CD14-positive monocyte (primary cell): ENCODE data around the gene FNDC3A. TPM values are rescaled to one million over a fixed set of nuclear protein-coding genes. Genes with fewer than 3 reads are reported as not detected.
A peak's percentile ranks its signal among the peaks of the same experiment; 100 is the strongest.

Experiments
- DNase-seq, 3 donors: peaks; one replicate each; pipeline ENCODE4 v3.0.0-alpha.2; 2011 to 2022
- H2AFZ ChIP-seq: 2 replicates; pipeline ENCODE4 v1.6.0; 2012; ENCODE audit warnings: mild to moderate bottlenecking, low read depth, low read length, inconsistent platforms; ENCODE audit not compliant: insufficient read depth, poor library complexity, severe bottlenecking
- H3K27ac ChIP-seq, 2 donors: 1 replicate in 1 of 2; 2 replicates in 1 of 2; pipeline ENCODE4 v1.5.1; 2012 to 2013; ENCODE audit warnings: low read length in 2 of 2, control low read depth in 1 of 2, inconsistent platforms in 1 of 2, low read depth in 1 of 2, mild to moderate bottlenecking in 1 of 2
- H3K27me3 ChIP-seq, 2 donors: one replicate each; pipeline versions ENCODE4 v1.6.0 to v1.6.1; 2011 to 2013; ENCODE audit warnings: low read length in 2 of 2; ENCODE audit not compliant: control insufficient read depth in 2 of 2, insufficient read depth in 2 of 2
- H3K36me3 ChIP-seq, 2 donors: replicated peaks in 1 of 2; 1 replicate in 1 of 2; 2 replicates in 1 of 2; pipeline versions ENCODE4 v1.5.1 to v1.6.1; 2012 to 2013; ENCODE audit warnings: low read length in 2 of 2, control low read depth in 1 of 2, inconsistent platforms in 1 of 2, mild to moderate bottlenecking in 1 of 2; ENCODE audit not compliant: insufficient read depth in 2 of 2, control insufficient read depth in 1 of 2
- H3K4me1 ChIP-seq, 2 donors: 1 replicate in 1 of 2; 2 replicates in 1 of 2; pipeline versions ENCODE4 v1.5.1 to v1.6.1; 2012 to 2013; ENCODE audit warnings: low read length in 2 of 2, control low read depth in 1 of 2, inconsistent platforms in 1 of 2, mild to moderate bottlenecking in 1 of 2, moderate library complexity in 1 of 2; ENCODE audit not compliant: insufficient read depth in 2 of 2, control insufficient read depth in 1 of 2
- H3K4me2 ChIP-seq: replicated peaks from 2 replicates; pipeline ENCODE3; 2012; ENCODE audit warnings: low read length, moderate library complexity, mild to moderate bottlenecking; ENCODE audit not compliant: poor library complexity, severe bottlenecking; ENCODE audit errors: extremely low read depth
- H3K4me3 ChIP-seq, 3 experiments: fragments of 200-600 bp in 1 of 3; sonication (generic) in 1 of 3; replicated peaks in 1 of 3; 1 replicate in 2 of 3; 2 replicates in 1 of 3; pipeline ENCODE4 v1.5.1; 2011 to 2013; ENCODE audit warnings: low read length in 3 of 3, mild to moderate bottlenecking in 3 of 3, control low read depth in 2 of 3, low read depth in 2 of 3, inconsistent platforms in 1 of 3, moderate library complexity in 1 of 3
- H3K79me2 ChIP-seq: 2 replicates; pipeline ENCODE4 v1.6.0; 2012; ENCODE audit warnings: mild to moderate bottlenecking, control low read depth, inconsistent platforms, low read length, moderate library complexity; ENCODE audit not compliant: insufficient read depth
- H3K9ac ChIP-seq: 2 replicates; pipeline ENCODE4 v1.6.0; 2017; ENCODE audit warnings: low read length, mild to moderate bottlenecking; ENCODE audit not compliant: insufficient read depth, poor library complexity, severe bottlenecking
- H3K9me3 ChIP-seq, 2 donors: replicated peaks in 1 of 2; 1 replicate in 1 of 2; 2 replicates in 1 of 2; pipeline versions ENCODE4 v1.5.1 to v1.6.1; 2012 to 2013; ENCODE audit warnings: low read length in 2 of 2, control low read depth in 1 of 2; ENCODE audit not compliant: control insufficient read depth in 1 of 2, insufficient read depth in 1 of 2
- H4K20me1 ChIP-seq: 2 replicates; pipeline ENCODE4 v1.6.0; 2012; ENCODE audit warnings: mild to moderate bottlenecking, low read length, control low read depth, moderate library complexity; ENCODE audit not compliant: insufficient read depth
- H3K27ac Mint-ChIP-seq, 7 donors: one replicate each; pipeline ENCODE4 v1.8.0; 2020; ENCODE audit warnings: mild to moderate bottlenecking in 7 of 7, mixed read lengths in 7 of 7, moderate library complexity in 6 of 7, inconsistent platforms in 2 of 7
- H3K27me3 Mint-ChIP-seq, 3 donors: one replicate each; pipeline ENCODE4 v1.8.0; 2021 to 2022; ENCODE audit warnings: low read depth in 3 of 3, mild to moderate bottlenecking in 3 of 3, mixed read lengths in 3 of 3, moderate library complexity in 3 of 3, inconsistent platforms in 1 of 3
- H3K36me3 Mint-ChIP-seq, 2 donors: one replicate each; pipeline ENCODE4 v1.8.0; 2020; ENCODE audit warnings: mixed read lengths in 2 of 2, inconsistent platforms in 1 of 2, mild to moderate bottlenecking in 1 of 2
- H3K4me1 Mint-ChIP-seq: one replicate; pipeline ENCODE4 v1.8.0; 2020; ENCODE audit warnings: mild to moderate bottlenecking, mixed read lengths
- H3K4me3 Mint-ChIP-seq, 2 donors: one replicate each; pipeline ENCODE4 v1.8.0; 2020; ENCODE audit warnings: mild to moderate bottlenecking in 2 of 2, mixed read lengths in 2 of 2, moderate library complexity in 1 of 2
- H3K9me3 Mint-ChIP-seq, 7 donors: one replicate each; pipeline ENCODE4 v1.8.0; 2020 to 2022; ENCODE audit warnings: mixed read lengths in 7 of 7, mild to moderate bottlenecking in 6 of 7, moderate library complexity in 6 of 7, inconsistent platforms in 2 of 7
- WGBS: methylation state at CpG from one replicate; pipeline ENCODE4 v1.1.5; 2013; ENCODE audit warnings: missing lambda C conversion rate; ENCODE audit not compliant: insufficient coverage; 5-methylcytosine and 5-hydroxymethylcytosine counted together
- intact Hi-C, 2 donors: fragments of 100-400 bp; cut with micrococcal nuclease; formaldehyde crosslinking; loops; one replicate each; pipeline versions ENCODE4 v1.15.0 to v1.15.1; 2023
- polyA plus RNA-seq, 3 donors: library from polyadenylated mRNA; depleted of rRNA in 1 of 3; unstranded in 2 of 3; stranded (reverse) in 1 of 3; fragments of 300-500 nt in 2 of 3; fragments of >200 nt in 1 of 3; fragmentation: Illumina TruSeq in 2 of 3; gene quantifications; 1 replicate in 2 of 3; 2 replicates in 1 of 3; pipeline ENCODE4 v1.2.3, GENCODE V29; 2012 to 2021
- TF ChIP-seq, protein P1 (sequence below): fragments of 200-600 bp; IDR thresholded peaks from one replicate; pipeline ENCODE4 v1.8.0; 2022; ENCODE audit warnings: antibody characterized with exemption, mild to moderate bottlenecking

Gene FNDC3A
- polyA plus RNA-seq, 3 donors = 8.3 to 27.0 (median 12.0) TPM

DNA sequence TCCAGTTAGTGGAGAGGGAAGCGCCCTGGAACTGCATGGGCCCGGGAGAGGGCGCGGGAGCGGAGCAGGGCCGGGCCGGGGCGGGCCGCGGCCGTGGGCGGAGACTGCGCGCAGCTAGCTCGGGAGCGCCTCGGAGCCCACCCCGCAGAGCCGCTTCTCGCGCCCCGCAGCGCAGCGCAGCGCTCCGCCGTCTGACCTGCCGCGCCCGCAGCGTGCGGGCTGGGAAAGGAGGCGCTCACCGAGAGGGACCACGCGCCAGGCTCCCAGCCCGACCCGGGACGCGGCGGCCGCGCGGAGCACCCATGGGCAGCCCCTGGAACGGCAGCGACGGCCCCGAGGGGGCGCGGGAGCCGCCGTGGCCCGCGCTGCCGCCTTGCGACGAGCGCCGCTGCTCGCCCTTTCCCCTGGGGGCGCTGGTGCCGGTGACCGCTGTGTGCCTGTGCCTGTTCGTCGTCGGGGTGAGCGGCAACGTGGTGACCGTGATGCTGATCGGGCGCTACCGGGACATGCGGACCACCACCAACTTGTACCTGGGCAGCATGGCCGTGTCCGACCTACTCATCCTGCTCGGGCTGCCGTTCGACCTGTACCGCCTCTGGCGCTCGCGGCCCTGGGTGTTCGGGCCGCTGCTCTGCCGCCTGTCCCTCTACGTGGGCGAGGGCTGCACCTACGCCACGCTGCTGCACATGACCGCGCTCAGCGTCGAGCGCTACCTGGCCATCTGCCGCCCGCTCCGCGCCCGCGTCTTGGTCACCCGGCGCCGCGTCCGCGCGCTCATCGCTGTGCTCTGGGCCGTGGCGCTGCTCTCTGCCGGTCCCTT is 244.5 kb downstream of the FNDC3A start, which contains the start of gene MLNR:
Gene MLNR, plus strand, starts transcription at position 303 of the 820 bp plus-strand sequence. Its CDS starts 0 bp downstream, at position 303.
- H3K4me3 Mint-ChIP-seq = peak within 1 kb of the TSS; percentile 74 to 86
- DNase-seq = peak in 2 of 3 donors; percentile 32 to 37
- Histone ChIP-seq H3K4me3 (peak within 1 kb of the TSS; percentile 29 to 73 (median 29)), H2AFZ (peak within 1 kb of the TSS; percentile 79), H3K27me3 (peaks cover 27 to 39% of the 10 kb centered on the region in 2 donors), H3K27ac (no peak within 1 kb of the TSS), H3K9me3 (peaks cover 3 to 7% of the 10 kb centered on the region in 2 donors), H3K4me1 (peaks cover 35 to 37% of the 10 kb centered on the region in 2 donors), H3K79me2 (no peaks in the 10 kb centered on the region), H4K20me1 (no peaks in the 10 kb centered on the region), H3K4me2 (peak within 1 kb of the TSS; percentile 86), H3K36me3 (no peaks in the 10 kb centered on the region), H3K9ac (peak within 1 kb of the TSS; percentile 23)
- peaks cover 35 to 49% (median 40%) of the 10 kb centered on the region in 3 donors for H3K27me3 Mint-ChIP-seq
- peak within 1 kb of the TSS in 1 of 7 donors; percentile 54 for H3K27ac Mint-ChIP-seq
- peaks cover 0 to 26% (median 13%) of the 10 kb centered on the region in 7 donors for H3K9me3 Mint-ChIP-seq
- H3K36me3 Mint-ChIP-seq = peaks cover 15 to 17% of the 10 kb centered on the region in 2 donors
- 5% methylated on average over 111 of the region's 111 CpGs for WGBS
- peaks cover 41% of the 10 kb centered on the region for H3K4me1 Mint-ChIP-seq
- TF ChIP-seq, protein P1, sequence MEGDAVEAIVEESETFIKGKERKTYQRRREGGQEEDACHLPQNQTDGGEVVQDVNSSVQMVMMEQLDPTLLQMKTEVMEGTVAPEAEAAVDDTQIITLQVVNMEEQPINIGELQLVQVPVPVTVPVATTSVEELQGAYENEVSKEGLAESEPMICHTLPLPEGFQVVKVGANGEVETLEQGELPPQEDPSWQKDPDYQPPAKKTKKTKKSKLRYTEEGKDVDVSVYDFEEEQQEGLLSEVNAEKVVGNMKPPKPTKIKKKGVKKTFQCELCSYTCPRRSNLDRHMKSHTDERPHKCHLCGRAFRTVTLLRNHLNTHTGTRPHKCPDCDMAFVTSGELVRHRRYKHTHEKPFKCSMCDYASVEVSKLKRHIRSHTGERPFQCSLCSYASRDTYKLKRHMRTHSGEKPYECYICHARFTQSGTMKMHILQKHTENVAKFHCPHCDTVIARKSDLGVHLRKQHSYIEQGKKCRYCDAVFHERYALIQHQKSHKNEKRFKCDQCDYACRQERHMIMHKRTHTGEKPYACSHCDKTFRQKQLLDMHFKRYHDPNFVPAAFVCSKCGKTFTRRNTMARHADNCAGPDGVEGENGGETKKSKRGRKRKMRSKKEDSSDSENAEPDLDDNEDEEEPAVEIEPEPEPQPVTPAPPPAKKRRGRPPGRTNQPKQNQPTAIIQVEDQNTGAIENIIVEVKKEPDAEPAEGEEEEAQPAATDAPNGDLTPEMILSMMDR = peak; percentile 65
- intact Hi-C loops = loop anchor here in 1 of 2 donors (10.0 kb wide), 1 partner anchor 65 kb away; no protein-coding TSS in a partner anchor

DNA sequence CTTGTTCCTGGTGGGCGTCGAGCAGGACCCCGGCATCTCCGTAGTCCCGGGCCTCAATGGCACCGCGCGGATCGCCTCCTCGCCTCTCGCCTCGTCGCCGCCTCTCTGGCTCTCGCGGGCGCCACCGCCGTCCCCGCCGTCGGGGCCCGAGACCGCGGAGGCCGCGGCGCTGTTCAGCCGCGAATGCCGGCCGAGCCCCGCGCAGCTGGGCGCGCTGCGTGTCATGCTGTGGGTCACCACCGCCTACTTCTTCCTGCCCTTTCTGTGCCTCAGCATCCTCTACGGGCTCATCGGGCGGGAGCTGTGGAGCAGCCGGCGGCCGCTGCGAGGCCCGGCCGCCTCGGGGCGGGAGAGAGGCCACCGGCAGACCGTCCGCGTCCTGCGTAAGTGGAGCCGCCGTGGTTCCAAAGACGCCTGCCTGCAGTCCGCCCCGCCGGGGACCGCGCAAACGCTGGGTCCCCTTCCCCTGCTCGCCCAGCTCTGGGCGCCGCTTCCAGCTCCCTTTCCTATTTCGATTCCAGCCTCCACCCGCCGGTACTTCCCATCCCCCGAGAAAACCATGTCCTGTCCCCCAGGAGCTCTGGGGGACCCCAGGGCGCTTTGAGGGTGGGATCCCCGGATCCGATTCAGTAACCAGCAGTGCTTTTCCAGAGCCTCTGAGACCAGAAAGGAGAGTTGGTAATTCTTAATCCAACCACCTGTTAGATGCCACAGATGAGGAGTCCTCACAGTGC is 245.3 kb downstream of the FNDC3A start:
- WGBS = 14% methylated on average over 73 of the region's 73 CpGs
- intact Hi-C loops = loop anchor here in 1 of 2 donors (10.0 kb wide), 1 partner anchor 64 kb away; no protein-coding TSS in a partner anchor
- peak overlapping the region in 2 of 3 experiments; percentile 28 to 73 for H3K4me3 ChIP-seq

More for the DNA sequence above, 245.3 kb downstream of the FNDC3A start:
- H3K36me3 Mint-ChIP-seq = peaks cover 15 to 17% of the 10 kb centered on the region in 2 donors
- peaks cover 43% of the 10 kb centered on the region for H3K4me1 Mint-ChIP-seq
- Histone ChIP-seq H3K9me3 (peaks cover 0 to 7% of the 10 kb centered on the region in 2 donors), H3K79me2 (no peaks in the 10 kb centered on the region), H3K4me1 (peaks cover 29 to 33% of the 10 kb centered on the region in 2 donors), H4K20me1 (no peaks in the 10 kb centered on the region), H3K36me3 (no peaks in the 10 kb centered on the region), H3K9ac (peak overlapping the region; percentile 23), H3K4me2 (peak overlapping the region; percentile 86), H2AFZ (peak overlapping the region; percentile 79), H3K27ac (no peak overlapping the region), H3K27me3 (peaks cover 27 to 39% of the 10 kb centered on the region in 2 donors)
- H3K27ac Mint-ChIP-seq = no peak overlapping the region
- peak overlapping the region; percentile 74 to 85 for H3K4me3 Mint-ChIP-seq
- H3K9me3 Mint-ChIP-seq = peaks cover 0 to 25% (median 13%) of the 10 kb centered on the region in 7 donors
- peaks cover 35 to 49% (median 40%) of the 10 kb centered on the region in 3 donors for H3K27me3 Mint-ChIP-seq
- TF ChIP-seq, protein P1 = no peak
- peak in 2 of 3 donors; percentile 16 to 30 for DNase-seq
